ENCODE data around the gene MCUB.
A peak's percentile ranks its signal among the peaks of the same experiment; 100 is the strongest.

Gene MCUB

DNA sequence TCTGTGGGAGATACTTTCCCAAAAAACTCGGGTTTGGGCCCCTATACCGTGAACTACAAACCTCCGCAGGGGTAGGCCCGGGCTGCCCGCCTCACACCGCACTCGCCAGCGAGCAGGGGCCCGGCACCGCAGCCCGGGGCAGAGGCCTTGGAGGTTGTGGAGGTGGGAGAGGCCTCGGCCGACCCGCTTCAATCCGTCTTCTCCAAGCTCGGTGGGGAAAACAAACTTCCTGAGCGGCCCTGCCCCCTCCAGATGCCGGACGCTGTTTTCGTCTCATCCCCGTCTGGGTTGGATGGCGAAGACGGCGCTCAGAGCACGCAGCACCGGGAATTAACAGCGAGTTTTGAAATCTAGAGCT is 442 bp upstream of the MCUB start:
- peak overlapping the region; percentile 10 to 45 for H3K4me3 ChIP-seq (ENCODE audit: low read depth in 1 of 2, low read length in 1 of 2)

DNA sequence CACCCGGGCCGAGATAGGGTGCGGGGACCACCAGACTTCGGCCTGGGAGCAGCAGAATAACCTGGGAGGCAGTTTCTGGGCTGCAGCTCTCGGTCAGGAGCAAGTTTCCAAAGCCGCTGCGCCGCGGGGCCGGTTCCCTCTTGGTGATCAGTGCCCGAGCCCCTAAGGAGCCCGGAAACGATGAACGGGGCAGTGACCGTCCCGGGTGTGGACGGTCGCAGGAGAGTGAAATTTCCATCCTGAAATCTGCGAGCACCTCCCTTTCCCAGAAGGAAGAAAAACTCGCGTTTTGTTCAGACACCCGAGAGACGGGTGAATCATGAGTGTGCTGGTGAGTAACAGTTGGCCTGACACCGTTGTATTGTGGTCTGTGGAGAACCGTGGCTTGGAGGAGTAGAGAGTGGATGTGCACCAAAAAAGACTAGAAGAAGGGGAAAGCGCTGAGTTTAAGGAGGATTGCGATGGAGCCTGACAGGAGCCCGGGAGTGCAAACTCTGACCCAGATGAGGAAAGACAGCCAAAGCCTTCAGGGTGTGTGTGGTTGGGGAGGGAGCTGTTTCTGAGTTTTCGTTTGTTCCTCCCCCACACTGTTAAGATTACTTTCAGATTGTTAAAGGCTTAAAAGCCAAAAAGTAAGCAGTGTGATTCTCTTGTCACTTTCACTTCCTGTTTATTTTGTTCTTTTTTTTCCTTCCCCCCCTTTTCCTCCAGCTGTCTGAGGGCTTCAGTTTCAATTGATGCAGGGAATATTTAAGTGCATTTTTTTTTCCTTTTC is 828 bp downstream of the MCUB start:
- Histone ChIP-seq H3K27ac (no peak overlapping the region), H3K27me3 (peaks cover 83% of the 10 kb centered on the region), H3K9me3 (no peaks in the 10 kb centered on the region), H3K4me1 (ENCODE audit: control insufficient read depth in 1 of 2, insufficient read depth in 1 of 2, low read depth in 1 of 2, low read length in 1 of 2) (peaks cover 16 to 20% of the 10 kb centered on the region in 2 experiments), H3K4me3 (ENCODE audit: low read depth in 1 of 2, low read length in 1 of 2) (peak overlapping the region; percentile 10 to 45), H3K36me3 (no peaks in the 10 kb centered on the region)
- TF ChIP-seq, protein P1, sequence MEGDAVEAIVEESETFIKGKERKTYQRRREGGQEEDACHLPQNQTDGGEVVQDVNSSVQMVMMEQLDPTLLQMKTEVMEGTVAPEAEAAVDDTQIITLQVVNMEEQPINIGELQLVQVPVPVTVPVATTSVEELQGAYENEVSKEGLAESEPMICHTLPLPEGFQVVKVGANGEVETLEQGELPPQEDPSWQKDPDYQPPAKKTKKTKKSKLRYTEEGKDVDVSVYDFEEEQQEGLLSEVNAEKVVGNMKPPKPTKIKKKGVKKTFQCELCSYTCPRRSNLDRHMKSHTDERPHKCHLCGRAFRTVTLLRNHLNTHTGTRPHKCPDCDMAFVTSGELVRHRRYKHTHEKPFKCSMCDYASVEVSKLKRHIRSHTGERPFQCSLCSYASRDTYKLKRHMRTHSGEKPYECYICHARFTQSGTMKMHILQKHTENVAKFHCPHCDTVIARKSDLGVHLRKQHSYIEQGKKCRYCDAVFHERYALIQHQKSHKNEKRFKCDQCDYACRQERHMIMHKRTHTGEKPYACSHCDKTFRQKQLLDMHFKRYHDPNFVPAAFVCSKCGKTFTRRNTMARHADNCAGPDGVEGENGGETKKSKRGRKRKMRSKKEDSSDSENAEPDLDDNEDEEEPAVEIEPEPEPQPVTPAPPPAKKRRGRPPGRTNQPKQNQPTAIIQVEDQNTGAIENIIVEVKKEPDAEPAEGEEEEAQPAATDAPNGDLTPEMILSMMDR (IDR thresholded peaks at IDR 0.05): no peak

More for the DNA sequence above, 442 bp upstream of the MCUB start:
- Histone ChIP-seq H3K27me3 (peaks cover 76% of the 10 kb centered on the region), H3K9me3 (no peaks in the 10 kb centered on the region), H3K4me1 (ENCODE audit: control insufficient read depth in 1 of 2, insufficient read depth in 1 of 2, low read depth in 1 of 2, low read length in 1 of 2) (peaks cover 16 to 20% of the 10 kb centered on the region in 2 experiments), H3K27ac (no peak overlapping the region), H3K36me3 (no peaks in the 10 kb centered on the region)
- TF ChIP-seq, protein P1 (IDR thresholded peaks at IDR 0.05): no peak

DNA sequence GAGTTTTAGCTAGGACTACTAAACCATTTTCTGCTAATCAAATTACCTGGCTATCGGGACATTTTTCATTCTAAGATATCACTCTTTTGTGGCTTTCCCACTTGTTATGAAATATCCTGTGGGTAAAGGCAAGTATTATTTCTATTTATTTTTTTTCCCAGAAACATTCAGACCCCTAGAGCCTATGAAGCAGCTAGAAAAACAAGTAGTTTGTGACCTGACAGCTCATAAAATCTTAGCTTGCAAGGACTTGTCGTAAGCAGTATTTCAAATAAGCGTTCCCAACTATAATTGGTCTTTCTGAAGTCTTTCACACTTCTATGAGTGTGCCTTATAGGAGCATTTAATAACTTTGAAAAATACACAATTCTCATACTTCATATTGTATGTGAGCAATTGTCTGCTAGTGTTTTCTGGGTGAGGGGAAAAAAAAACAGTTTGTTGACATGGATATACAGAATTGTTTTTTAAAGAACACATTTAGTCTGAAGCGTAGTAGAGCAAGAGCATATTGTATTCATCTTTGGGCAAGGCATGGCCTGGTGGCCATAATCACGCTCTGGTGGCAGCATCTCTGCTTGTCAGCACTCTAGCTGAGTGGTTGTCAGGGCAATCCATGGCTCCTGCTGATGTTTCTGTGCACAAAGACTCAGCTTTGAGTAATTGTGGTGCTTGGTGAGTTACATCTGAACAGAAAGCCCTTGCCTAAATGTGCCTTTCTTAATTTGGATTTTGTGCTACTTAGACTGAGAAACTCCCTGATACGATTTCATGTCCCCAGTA is 2.6 kb downstream of the MCUB start:
- Histone ChIP-seq H3K27ac (no peak overlapping the region), H3K4me1 (ENCODE audit: control insufficient read depth in 1 of 2, insufficient read depth in 1 of 2, low read depth in 1 of 2, low read length in 1 of 2) (peaks cover 16 to 20% of the 10 kb centered on the region in 2 experiments), H3K27me3 (peaks cover 77% of the 10 kb centered on the region), H3K36me3 (no peaks in the 10 kb centered on the region), H3K9me3 (no peaks in the 10 kb centered on the region), H3K4me3 (ENCODE audit: low read depth in 1 of 2, low read length in 1 of 2) (no peak overlapping the region)
- TF ChIP-seq, protein P1 (IDR thresholded peaks at IDR 0.05): no peak

DNA sequence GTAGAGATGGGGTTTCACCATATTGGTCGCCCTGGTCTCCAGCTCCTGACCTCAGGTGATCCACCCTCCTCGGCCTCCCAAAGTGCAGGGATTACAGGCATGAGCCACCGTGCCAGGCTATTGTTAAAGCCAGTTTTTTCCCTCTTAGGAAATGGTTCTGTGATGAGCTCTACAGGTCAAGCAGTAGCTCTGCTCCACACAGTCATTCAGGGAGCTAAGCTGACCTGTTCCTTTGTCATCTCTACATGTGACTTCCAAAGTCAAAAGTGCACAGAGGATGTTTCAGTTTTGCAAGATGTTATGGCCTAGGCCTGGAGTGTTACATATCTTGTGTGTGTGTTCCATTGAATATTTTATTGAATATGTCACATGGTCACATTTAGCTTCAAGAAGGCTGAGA is 11.4 kb downstream of the MCUB start:
- Histone ChIP-seq H3K36me3 (no peaks in the 10 kb centered on the region), H3K9me3 (no peaks in the 10 kb centered on the region), H3K27me3 (no peaks in the 10 kb centered on the region), H3K4me3 (ENCODE audit: low read depth in 1 of 2, low read length in 1 of 2) (no peak overlapping the region), H3K4me1 (ENCODE audit: control insufficient read depth in 1 of 2, insufficient read depth in 1 of 2, low read depth in 1 of 2, low read length in 1 of 2) (no peaks in the 10 kb centered on the region), H3K27ac (no peak overlapping the region)
- TF ChIP-seq, protein P1 (IDR thresholded peaks at IDR 0.05): no peak

DNA sequence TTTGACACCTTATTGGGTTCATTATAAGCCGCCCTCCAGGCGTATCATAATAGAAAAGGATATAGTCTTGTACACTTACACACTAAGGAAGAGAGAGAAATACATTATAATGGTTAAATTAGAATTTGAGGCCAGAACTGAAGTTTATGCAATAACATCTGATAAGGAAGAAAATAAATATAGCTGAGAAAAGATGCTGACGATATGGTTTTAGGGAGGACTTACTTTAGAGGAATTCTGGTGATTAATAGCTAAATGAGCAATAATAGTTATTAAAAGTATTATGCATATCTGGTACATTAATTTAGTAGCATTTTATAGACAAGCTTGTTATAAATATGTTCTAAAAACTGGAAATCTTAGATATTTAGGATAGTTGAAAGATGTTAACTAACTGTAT is 12.1 kb downstream of the MCUB start:
- H3K27me3 ChIP-seq: no peaks in the 10 kb centered on the region
- H3K4me1 ChIP-seq (ENCODE audit: control insufficient read depth in 1 of 2, insufficient read depth in 1 of 2, low read depth in 1 of 2, low read length in 1 of 2): no peaks in the 10 kb centered on the region
- TF ChIP-seq, protein P1 (IDR thresholded peaks at IDR 0.05): no peak
- no peak overlapping the region for H3K4me3 ChIP-seq (ENCODE audit: low read depth in 1 of 2, low read length in 1 of 2)
- no peaks in the 10 kb centered on the region for H3K9me3 ChIP-seq
- H3K36me3 ChIP-seq: no peaks in the 10 kb centered on the region
- no peak overlapping the region for H3K27ac ChIP-seq
